ENCODE results near the gene CAGE1. TPM values are rescaled to one million over a fixed set of nuclear protein-coding genes. Genes with fewer than 3 reads are reported as not detected.

CAGE1 gene
- total RNA-seq, 2 donors from 2014 or later: 0.15 to 0.22 TPM

DNA sequence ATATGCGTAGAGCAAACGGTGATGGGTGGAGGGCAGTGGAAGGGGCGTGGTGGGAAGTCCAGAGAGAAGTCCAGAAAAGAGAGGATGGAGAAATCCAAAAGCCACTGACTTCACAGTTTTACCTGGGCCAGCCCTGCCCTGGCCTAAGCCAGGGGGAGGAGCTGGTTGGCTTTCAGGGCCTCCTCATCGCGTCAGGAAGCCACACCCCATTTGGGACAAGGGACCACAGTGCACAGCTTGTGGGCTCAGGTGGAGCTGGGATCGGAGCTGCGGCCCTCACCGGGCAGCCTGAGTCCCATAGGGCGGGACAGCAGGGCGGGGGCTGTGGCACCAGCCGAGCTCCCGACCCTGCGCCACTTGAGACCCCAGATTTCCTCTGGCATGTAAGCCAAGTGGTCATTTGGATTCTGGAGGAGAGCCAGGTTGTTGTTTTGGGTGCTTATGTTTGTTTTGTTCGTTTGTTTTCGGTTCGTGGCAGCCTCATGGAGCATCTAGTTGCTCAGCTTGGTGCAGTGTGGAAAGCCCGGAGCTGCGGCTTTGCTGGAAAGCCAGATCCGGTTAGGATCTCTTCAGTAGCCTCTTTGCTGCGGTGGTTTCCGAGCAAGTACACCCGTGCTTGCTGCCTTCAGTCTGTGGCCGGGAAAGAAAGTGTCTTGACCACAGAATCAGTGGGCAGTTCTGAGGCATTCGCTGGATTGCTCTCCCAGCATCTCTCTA lies 42.3 kb upstream of the CAGE1 start:
- no peaks in the 10 kb centered on the region for H3K36me3 ChIP-seq (ENCODE audit: control insufficient read depth, insufficient read depth, low read length)
- DNase-seq: peak; percentile 86
- Mint-ChIP-seq H3K9me3 (peaks cover 2% of the 10 kb centered on the region), H3K27me3 (ENCODE audit: insufficient read depth) (no peaks in the 10 kb centered on the region), H3K27ac (no peak overlapping the region), H3K4me1 (peaks cover 16% of the 10 kb centered on the region), H3K4me3 (no peak overlapping the region), H3K36me3 (ENCODE audit: low read depth) (no peaks in the 10 kb centered on the region)
- WGBS, 2 experiments (ENCODE audit: insufficient coverage in 1 of 2, insufficient read length in 1 of 2): 83 to 87% methylated on average over 17 to 24 of the region's 24 CpGs
- H3K27ac ChIP-seq (ENCODE audit: low read depth, low read length): no peak overlapping the region
- H3K27me3 ChIP-seq (ENCODE audit: control insufficient read depth, insufficient read depth, low read length, poor library complexity, severe bottlenecking): no peaks in the 10 kb centered on the region
- TF ChIP-seq, protein P1, sequence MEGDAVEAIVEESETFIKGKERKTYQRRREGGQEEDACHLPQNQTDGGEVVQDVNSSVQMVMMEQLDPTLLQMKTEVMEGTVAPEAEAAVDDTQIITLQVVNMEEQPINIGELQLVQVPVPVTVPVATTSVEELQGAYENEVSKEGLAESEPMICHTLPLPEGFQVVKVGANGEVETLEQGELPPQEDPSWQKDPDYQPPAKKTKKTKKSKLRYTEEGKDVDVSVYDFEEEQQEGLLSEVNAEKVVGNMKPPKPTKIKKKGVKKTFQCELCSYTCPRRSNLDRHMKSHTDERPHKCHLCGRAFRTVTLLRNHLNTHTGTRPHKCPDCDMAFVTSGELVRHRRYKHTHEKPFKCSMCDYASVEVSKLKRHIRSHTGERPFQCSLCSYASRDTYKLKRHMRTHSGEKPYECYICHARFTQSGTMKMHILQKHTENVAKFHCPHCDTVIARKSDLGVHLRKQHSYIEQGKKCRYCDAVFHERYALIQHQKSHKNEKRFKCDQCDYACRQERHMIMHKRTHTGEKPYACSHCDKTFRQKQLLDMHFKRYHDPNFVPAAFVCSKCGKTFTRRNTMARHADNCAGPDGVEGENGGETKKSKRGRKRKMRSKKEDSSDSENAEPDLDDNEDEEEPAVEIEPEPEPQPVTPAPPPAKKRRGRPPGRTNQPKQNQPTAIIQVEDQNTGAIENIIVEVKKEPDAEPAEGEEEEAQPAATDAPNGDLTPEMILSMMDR (conservative IDR thresholded peaks at IDR 0.05): no peak
- no peaks in the 10 kb centered on the region for H3K9me3 ChIP-seq (ENCODE audit: control insufficient read depth, low read length)
- no peaks in the 10 kb centered on the region for H3K4me1 ChIP-seq (ENCODE audit: control insufficient read depth, insufficient read depth, low read length)
- H3K9ac ChIP-seq (ENCODE audit: extremely low read depth, low read length, poor library complexity, severe bottlenecking): no peak overlapping the region
- H3K4me3 ChIP-seq (ENCODE audit: low read length): no peak overlapping the region

DNA sequence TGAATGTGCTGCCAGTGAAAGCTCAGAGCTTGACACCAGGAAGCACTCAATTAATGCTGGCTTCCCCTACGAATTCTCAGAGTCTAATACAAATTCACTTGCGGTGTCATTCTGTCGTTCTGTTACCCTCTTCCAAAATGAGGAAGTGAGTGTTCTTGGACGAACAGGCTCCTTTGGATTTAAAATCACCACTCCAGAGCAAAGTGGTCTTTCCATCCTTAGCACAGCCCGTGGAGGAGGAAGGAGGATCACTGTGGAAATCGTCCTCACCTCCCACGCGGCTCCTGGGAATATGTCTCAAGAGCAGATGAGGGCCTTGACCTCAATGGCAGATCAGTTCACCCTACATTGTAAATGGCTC lies 41.8 kb upstream of the CAGE1 start:
- no peaks in the 10 kb centered on the region for H3K27me3 Mint-ChIP-seq (ENCODE audit: insufficient read depth)
- no peak overlapping the region for H3K27ac ChIP-seq (ENCODE audit: low read depth, low read length)
- no peak overlapping the region for H3K9ac ChIP-seq (ENCODE audit: extremely low read depth, low read length, poor library complexity, severe bottlenecking)
- peaks cover 16% of the 10 kb centered on the region for H3K4me1 Mint-ChIP-seq
- 93 to 98% methylated on average over 8 of the region's 8 CpGs for WGBS, 2 experiments (ENCODE audit: insufficient coverage in 1 of 2, insufficient read length in 1 of 2)
- no peak for DNase-seq
- H3K9me3 Mint-ChIP-seq: peaks cover 6% of the 10 kb centered on the region
- no peak overlapping the region for H3K4me3 Mint-ChIP-seq
- no peaks in the 10 kb centered on the region for H3K4me1 ChIP-seq (ENCODE audit: control insufficient read depth, insufficient read depth, low read length)
- no peaks in the 10 kb centered on the region for H3K36me3 Mint-ChIP-seq (ENCODE audit: low read depth)
- no peak overlapping the region for H3K4me3 ChIP-seq (ENCODE audit: low read length)
- H3K9me3 ChIP-seq (ENCODE audit: control insufficient read depth, low read length): no peaks in the 10 kb centered on the region
- TF ChIP-seq, protein P1 (conservative IDR thresholded peaks at IDR 0.05): no peak
- H3K27me3 ChIP-seq (ENCODE audit: control insufficient read depth, insufficient read depth, low read length, poor library complexity, severe bottlenecking): no peaks in the 10 kb centered on the region
- no peak overlapping the region for H3K27ac Mint-ChIP-seq
- H3K36me3 ChIP-seq (ENCODE audit: control insufficient read depth, insufficient read depth, low read length): no peaks in the 10 kb centered on the region

DNA sequence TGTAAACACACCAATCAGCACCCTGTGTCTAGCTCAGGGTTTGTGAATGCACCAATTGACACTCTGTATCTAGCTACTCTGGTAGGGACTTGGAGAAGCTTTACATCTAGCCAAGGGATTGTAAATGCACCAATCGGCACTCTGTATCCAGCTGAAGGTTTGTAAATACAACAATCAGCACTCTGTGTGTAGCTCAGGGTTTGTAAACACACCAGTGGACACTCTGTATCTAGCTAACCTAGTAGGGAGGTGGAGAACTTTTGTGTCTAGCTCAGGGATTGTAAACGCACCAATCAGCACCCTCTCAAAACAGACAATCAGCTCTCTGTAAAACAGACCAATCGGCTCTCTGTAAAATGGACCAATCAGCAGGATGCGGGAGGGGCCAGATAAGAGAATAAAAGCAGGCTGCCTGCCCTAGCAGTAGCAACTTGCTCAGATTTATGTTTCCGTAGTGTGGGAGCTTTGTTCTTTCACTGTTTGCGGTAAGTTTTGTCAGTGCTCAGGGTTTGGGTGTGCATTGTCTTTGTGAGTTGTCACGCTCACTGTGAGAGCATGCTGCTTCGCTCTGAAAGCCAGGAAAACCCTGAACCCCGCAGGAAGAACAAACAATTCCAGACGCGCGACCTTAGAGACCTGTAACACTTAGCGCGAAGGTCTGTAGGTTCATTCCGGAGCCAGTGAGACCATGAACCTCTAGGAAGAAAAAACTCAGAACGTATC lies 37.1 kb upstream of the CAGE1 start:
- no peaks in the 10 kb centered on the region for H3K27me3 ChIP-seq (ENCODE audit: control insufficient read depth, insufficient read depth, low read length, poor library complexity, severe bottlenecking)
- H3K9me3 Mint-ChIP-seq: peaks cover 10% of the 10 kb centered on the region
- H3K27ac ChIP-seq (ENCODE audit: low read depth, low read length): peak overlapping the region; percentile 42
- no peak overlapping the region for H3K4me3 ChIP-seq (ENCODE audit: low read length)
- H3K27ac Mint-ChIP-seq: no peak overlapping the region
- TF ChIP-seq, protein P1 (conservative IDR thresholded peaks at IDR 0.05): no peak
- no peak overlapping the region for H3K9ac ChIP-seq (ENCODE audit: extremely low read depth, low read length, poor library complexity, severe bottlenecking)
- WGBS, 2 experiments (ENCODE audit: insufficient coverage in 1 of 2, insufficient read length in 1 of 2): 94 to 95% methylated on average over 14 to 16 of the region's 16 CpGs
- H3K27me3 Mint-ChIP-seq (ENCODE audit: insufficient read depth): no peaks in the 10 kb centered on the region
- peaks cover 5% of the 10 kb centered on the region for H3K4me1 Mint-ChIP-seq
- no peaks in the 10 kb centered on the region for H3K36me3 Mint-ChIP-seq (ENCODE audit: low read depth)
- H3K4me3 Mint-ChIP-seq: no peak overlapping the region
- H3K9me3 ChIP-seq (ENCODE audit: control insufficient read depth, low read length): no peaks in the 10 kb centered on the region
- DNase-seq: peak; percentile 54
- no peaks in the 10 kb centered on the region for H3K36me3 ChIP-seq (ENCODE audit: control insufficient read depth, insufficient read depth, low read length)
- no peaks in the 10 kb centered on the region for H3K4me1 ChIP-seq (ENCODE audit: control insufficient read depth, insufficient read depth, low read length)
